ENCODE data around the gene CAMTA1.

CAMTA1 gene

GRCh38 chr1:7654725-7655124 is 869.5 kb downstream of the CAMTA1 start:
- no peak for DNase-seq (ENCODE audit: low read depth)
- TF ChIP-seq CTCF (IDR thresholded peaks at IDR 0.05; ENCODE audit: low read depth, low read length, missing control alignments), result no peak
- no peak overlapping the region for H3K4me3 ChIP-seq (ENCODE audit: low read depth, low read length)

- no peak for TF ChIP-seq CTCF (IDR thresholded peaks at IDR 0.05; ENCODE audit: low read depth, low read length, missing control alignments)
- DNase-seq (ENCODE audit: low read depth), result no peak
- H3K4me3 ChIP-seq (ENCODE audit: low read depth, low read length), result no peak overlapping the region
These were observed 870.1 kb downstream of the CAMTA1 start for GRCh38 chr1:7655354-7655753.

- no peak for TF ChIP-seq CTCF (IDR thresholded peaks at IDR 0.05; ENCODE audit: low read depth, low read length, missing control alignments)
- H3K4me3 ChIP-seq (ENCODE audit: low read depth, low read length), result no peak overlapping the region
- no peak for DNase-seq (ENCODE audit: low read depth)
These were observed 871.4 kb downstream of the CAMTA1 start for GRCh38 chr1:7656557-7657215.

GRCh38 chr1:7657287-7658016 is 872.2 kb downstream of the CAMTA1 start:
- H3K4me3 ChIP-seq (ENCODE audit: low read depth, low read length), result no peak overlapping the region
- no peak for TF ChIP-seq CTCF (IDR thresholded peaks at IDR 0.05; ENCODE audit: low read depth, low read length, missing control alignments)
- no peak for DNase-seq (ENCODE audit: low read depth)

GRCh38 chr1:7658099-7658498 is 872.8 kb downstream of the CAMTA1 start:
- no peak overlapping the region for H3K4me3 ChIP-seq (ENCODE audit: low read depth, low read length)
- no peak for DNase-seq (ENCODE audit: low read depth)
- no peak for TF ChIP-seq CTCF (IDR thresholded peaks at IDR 0.05; ENCODE audit: low read depth, low read length, missing control alignments)

- no peak for DNase-seq (ENCODE audit: low read depth)
- H3K4me3 ChIP-seq (ENCODE audit: low read depth, low read length), result no peak overlapping the region
- TF ChIP-seq CTCF (IDR thresholded peaks at IDR 0.05; ENCODE audit: low read depth, low read length, missing control alignments), result no peak
These were observed 874.3 kb downstream of the CAMTA1 start for GRCh38 chr1:7659514-7659913.

Measured in GM12864 (cell line).